Kidney epithelial cell (primary cell): ENCODE data around the gene COL16A1. TPM values are rescaled to one million over a fixed set of nuclear protein-coding genes. Genes with fewer than 3 reads are reported as not detected.
"Not testable (repeated sequence)": the region's sequence is repeated elsewhere in the genome, so short reads cannot be mapped to it uniquely, and the experiment has no call there.

ENCODE experiments used
- DNase-seq: peaks from one replicate; pipeline ENCODE4 v3.0.0-alpha.2; 2010; ENCODE audit warnings: low read depth
- H3K27me3 ChIP-seq: 2 replicates; pipeline ENCODE4 v1.6.0; 2011; ENCODE audit warnings: low read length; ENCODE audit not compliant: control insufficient read depth, insufficient read depth
- H3K36me3 ChIP-seq: 2 replicates; pipeline ENCODE4 v1.5.1; 2011; ENCODE audit warnings: low read length; ENCODE audit not compliant: control insufficient read depth, insufficient read depth
- H3K4me3 ChIP-seq: 2 replicates; pipeline ENCODE4 v1.5.1; 2011; ENCODE audit warnings: low read depth, mild to moderate bottlenecking, control low read depth, low read length
- total RNA-seq: library from RNA; depleted of rRNA; stranded (reverse); fragments of >200 nt; gene quantifications from 2 replicates; pipeline ENCODE4 v1.2.3, GENCODE V29; 2015
- TF ChIP-seq, protein P1 (sequence below): IDR thresholded peaks from 2 replicates; pipeline ENCODE4 v1.5.1; 2011; ENCODE audit warnings: mild to moderate bottlenecking, moderate library complexity, low read length, control low read depth, inconsistent platforms; ENCODE audit not compliant: insufficient read depth, poor library complexity, severe bottlenecking

The COL16A1 gene
- total RNA-seq, 1 donor from 2014 or later: 9.2 TPM

DNA sequence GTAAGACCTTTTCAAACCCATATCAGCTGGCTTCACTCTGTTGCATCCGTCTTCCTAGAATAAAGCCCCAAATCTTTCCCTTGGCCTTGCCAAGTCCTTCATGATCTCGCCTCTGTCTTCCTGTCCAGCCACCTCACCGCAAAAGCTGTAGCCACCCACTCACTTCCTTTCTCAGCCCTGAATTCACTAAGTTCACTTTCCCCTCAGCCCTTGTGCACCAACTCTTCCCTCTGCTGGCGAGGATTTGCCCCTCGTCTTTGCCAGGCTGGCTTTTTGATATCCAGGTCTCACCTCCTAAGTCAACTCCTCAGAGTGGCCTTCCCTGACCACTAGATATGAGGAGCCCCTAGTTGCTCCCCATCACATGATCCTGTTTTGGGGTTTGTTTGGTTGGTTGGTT lies 3.9 kb upstream of the COL16A1 start:
- DNase-seq: no peak
- H3K27me3 ChIP-seq: no peaks in the 10 kb centered on the region
- TF ChIP-seq, protein P1, sequence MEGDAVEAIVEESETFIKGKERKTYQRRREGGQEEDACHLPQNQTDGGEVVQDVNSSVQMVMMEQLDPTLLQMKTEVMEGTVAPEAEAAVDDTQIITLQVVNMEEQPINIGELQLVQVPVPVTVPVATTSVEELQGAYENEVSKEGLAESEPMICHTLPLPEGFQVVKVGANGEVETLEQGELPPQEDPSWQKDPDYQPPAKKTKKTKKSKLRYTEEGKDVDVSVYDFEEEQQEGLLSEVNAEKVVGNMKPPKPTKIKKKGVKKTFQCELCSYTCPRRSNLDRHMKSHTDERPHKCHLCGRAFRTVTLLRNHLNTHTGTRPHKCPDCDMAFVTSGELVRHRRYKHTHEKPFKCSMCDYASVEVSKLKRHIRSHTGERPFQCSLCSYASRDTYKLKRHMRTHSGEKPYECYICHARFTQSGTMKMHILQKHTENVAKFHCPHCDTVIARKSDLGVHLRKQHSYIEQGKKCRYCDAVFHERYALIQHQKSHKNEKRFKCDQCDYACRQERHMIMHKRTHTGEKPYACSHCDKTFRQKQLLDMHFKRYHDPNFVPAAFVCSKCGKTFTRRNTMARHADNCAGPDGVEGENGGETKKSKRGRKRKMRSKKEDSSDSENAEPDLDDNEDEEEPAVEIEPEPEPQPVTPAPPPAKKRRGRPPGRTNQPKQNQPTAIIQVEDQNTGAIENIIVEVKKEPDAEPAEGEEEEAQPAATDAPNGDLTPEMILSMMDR: peak; percentile 17

DNA sequence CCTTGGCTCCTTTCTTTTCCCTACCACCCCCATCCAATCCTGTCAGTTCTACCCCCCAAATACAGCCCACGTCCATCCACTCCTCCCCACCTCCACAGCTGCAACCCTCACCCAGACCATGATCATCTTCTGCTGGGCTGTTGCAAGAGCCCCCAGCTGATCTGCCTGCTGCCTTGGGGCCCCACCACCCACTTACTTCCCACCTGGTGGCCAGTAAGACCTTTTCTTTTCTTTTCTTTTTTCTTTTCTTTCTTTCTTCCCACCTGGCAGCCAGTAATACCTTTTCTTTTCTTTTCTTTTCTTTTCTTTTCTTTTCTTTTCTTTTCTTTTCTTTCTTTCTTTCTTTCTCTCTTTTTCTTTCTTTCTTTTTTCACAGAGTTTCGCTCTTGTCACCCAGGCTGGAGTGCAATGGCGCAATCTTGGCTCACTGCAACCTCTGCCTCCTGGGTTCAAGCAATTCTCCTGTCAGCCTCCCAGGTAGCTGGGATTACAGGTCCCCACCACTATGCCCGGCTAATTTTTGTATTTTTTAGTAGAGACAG lies 3.3 kb upstream of the COL16A1 start:
- not testable (repeated sequence) for H3K36me3 ChIP-seq, H3K27me3 ChIP-seq, DNase-seq, H3K4me3 ChIP-seq

More for the DNA sequence above, 3.9 kb upstream of the COL16A1 start:
- Histone ChIP-seq H3K4me3 (no peak overlapping the region), H3K36me3 (no peaks in the 10 kb centered on the region)

DNA sequence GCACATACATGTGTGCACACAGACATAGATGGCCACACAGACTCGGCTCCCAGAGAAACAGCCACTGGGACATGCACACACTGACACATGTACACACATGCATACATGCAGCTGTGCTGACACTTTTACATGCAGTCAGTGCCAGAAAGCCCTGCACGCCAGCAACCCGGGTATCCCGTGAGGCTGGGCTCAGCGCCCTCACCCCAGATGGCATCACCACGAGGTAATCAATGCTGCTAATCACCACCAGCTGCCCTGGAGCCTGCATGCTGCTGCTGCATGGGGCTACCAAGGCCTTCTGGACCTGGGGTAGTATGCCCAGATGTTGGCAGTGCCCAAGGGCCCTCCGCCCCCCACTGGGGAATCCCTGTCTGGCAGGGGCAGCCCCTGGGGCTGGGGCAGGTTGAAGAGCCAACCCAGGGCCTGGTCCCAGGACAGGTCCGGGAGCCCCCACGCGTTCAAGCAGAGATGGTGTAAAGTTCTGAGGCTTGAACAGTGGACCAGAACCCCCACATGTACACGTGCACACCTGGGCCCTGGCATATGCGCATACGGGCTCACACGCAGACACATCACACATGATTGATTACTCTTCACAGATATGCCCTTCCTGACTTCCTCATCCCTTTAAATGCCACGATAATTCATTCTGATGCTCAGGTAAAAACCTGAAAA lies 2.7 kb upstream of the COL16A1 start:
- TF ChIP-seq, protein P1: no peak
- DNase-seq: no peak
- no peak overlapping the region for H3K4me3 ChIP-seq
- no peaks in the 10 kb centered on the region for H3K27me3 ChIP-seq
- H3K36me3 ChIP-seq: no peaks in the 10 kb centered on the region

DNA sequence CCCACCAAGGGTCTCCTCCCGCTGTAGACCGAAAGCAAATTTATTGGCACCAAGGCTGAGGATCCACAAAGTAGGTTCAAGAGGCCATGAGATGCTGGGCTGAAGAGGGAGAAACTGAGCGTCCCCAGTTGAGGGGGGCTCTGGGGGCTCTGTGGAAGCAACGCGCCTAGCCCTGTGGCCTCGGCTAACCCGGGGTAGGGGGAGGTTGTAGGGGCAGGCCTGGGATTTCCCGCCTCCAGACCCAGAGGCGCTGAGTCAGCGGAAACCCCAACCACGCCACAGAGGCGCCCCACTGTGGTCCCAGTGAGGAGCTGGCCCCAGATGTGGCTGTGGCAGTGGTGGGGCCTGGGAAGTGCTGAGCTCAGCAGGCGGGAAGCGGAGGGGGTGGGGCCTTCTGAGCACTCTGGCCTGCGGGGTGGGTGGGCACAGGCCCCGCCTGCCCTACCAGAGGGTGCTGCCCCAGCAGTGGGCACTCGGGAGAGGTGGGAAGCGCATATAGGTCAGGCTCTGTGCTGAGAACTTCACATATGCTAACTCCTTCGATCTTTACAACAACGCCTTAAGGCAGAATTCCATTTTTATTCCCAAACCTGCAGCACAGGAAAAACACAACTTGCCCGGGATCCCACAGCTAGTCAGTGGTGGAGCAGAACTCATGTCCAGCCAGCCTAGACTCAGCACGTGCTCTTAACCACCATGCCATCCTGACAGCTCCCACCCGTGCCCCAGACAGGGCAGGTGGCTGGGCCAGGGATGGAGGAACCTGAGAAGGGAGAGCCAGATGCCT lies 1.5 kb upstream of the COL16A1 start:
- TF ChIP-seq, protein P1: peak; percentile 37
- Histone ChIP-seq H3K4me3 (no peak overlapping the region), H3K27me3 (no peaks in the 10 kb centered on the region), H3K36me3 (no peaks in the 10 kb centered on the region)
- DNase-seq: no peak

DNA sequence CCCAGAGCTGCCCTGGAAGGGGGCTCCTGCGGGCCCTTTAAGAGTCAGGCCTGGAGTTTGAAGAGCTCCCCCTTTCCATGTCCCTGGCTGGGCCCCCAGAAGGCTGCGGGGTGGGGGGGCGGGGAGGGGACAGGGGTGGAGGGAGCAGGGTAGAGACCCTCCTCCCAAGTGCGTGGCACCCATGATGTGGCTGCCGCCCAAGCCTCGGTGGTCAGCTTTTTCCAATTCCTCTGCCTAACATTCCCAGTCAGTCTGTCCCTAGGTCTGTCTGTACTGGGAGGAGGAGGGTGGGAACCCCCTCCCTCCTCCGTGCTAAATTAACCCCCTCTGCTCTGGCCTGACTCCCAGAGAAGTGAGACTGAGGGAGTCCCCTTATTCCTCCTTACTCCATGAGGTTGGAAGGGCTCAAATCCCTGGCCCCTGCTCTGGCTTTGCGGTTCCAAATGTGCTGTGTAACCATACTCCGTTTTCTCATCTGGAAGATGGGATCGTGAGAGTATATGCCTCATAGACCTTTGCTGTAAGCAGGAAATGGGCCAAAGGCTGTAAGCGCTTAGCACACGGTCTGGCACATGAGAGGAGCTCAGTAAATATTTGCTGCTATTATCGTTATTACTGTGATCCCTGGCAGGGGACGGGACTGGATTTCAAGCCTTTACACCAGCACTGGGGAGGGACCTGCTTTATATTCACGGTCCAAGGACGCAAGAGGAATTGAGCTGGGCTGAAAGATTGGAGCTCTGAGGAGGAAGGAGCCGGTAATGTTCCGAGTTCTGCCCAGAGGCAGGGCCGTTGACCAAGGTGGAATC lies 658 bp upstream of the COL16A1 start:
- H3K4me3 ChIP-seq: no peak overlapping the region
- no peak for DNase-seq

More for the DNA sequence above, 658 bp upstream of the COL16A1 start:
- Histone ChIP-seq H3K27me3 (no peaks in the 10 kb centered on the region), H3K36me3 (no peaks in the 10 kb centered on the region)
- TF ChIP-seq, protein P1: no peak
